ENCODE results near the gene ETV6. TPM values are rescaled to one million over a fixed set of nuclear protein-coding genes. Genes with fewer than 3 reads are reported as not detected.
"Not testable (repeated sequence)": the region's sequence is repeated elsewhere in the genome, so short reads cannot be mapped to it uniquely, and the experiment has no call there.

Gene ETV6
- 10 to 100 TPM; 46.7 to 58.0 (median 57.5) TPM for total RNA-seq

GRCh38 chr12:11649413-11650285 is at the start of gene ETV6:
ETV6 (plus strand) TSS chr12:11649674; CDS start chr12:11650128, 454 bp downstream.
- peak; percentile 58 to 63 for ATAC-seq
- H3K4me1 Mint-ChIP-seq (ENCODE audit: low read depth): peaks cover 35% of the 10 kb centered on the region
- H3K4me3 Mint-ChIP-seq: peak within 1 kb of the TSS; percentile 98

GRCh38 chr12:11600199-11600598 is 49.3 kb upstream of the ETV6 start:
- ATAC-seq (no peak), DNase-seq (no peak)
- H3K4me1 Mint-ChIP-seq (ENCODE audit: low read depth): peaks cover 9% of the 10 kb centered on the region
- H3K9me3 Mint-ChIP-seq: no peaks in the 10 kb centered on the region
- H3K36me3 Mint-ChIP-seq (ENCODE audit: insufficient read depth): no peaks in the 10 kb centered on the region
- no peak overlapping the region for H3K4me3 Mint-ChIP-seq
- no peaks in the 10 kb centered on the region for H3K27me3 Mint-ChIP-seq (ENCODE audit: low read depth)

More at GRCh38 chr12:11649413-11650285, at the start of gene ETV6:
- Mint-ChIP-seq H3K36me3 (ENCODE audit: insufficient read depth) (no peaks in the 10 kb centered on the region), H3K9me3 (no peaks in the 10 kb centered on the region), H3K27me3 (ENCODE audit: low read depth) (no peaks in the 10 kb centered on the region)
- peak; percentile 78 for DNase-seq

- Mint-ChIP-seq H3K4me1 (ENCODE audit: low read depth) (peaks cover 9% of the 10 kb centered on the region), H3K4me3 (no peak overlapping the region), H3K27me3 (ENCODE audit: low read depth) (no peaks in the 10 kb centered on the region), H3K36me3 (ENCODE audit: insufficient read depth) (no peaks in the 10 kb centered on the region), H3K9me3 (no peaks in the 10 kb centered on the region)
- no peak for ATAC-seq
- DNase-seq: no peak
These were observed 47.8 kb upstream of the ETV6 start for GRCh38 chr12:11601647-11602046.

GRCh38 chr12:11607313-11608081 is 42.0 kb upstream of the ETV6 start:
- no peak for DNase-seq
- Mint-ChIP-seq H3K4me3 (no peak overlapping the region), H3K27me3 (ENCODE audit: low read depth) (no peaks in the 10 kb centered on the region), H3K36me3 (ENCODE audit: insufficient read depth) (no peaks in the 10 kb centered on the region), H3K4me1 (ENCODE audit: low read depth) (no peaks in the 10 kb centered on the region), H3K9me3 (no peaks in the 10 kb centered on the region)
- no peak for ATAC-seq

GRCh38 chr12:11609045-11609444 is 40.4 kb upstream of the ETV6 start:
- ATAC-seq (no peak), DNase-seq (no peak)
- Mint-ChIP-seq H3K4me1 (ENCODE audit: low read depth) (no peaks in the 10 kb centered on the region), H3K36me3 (ENCODE audit: insufficient read depth) (no peaks in the 10 kb centered on the region), H3K27me3 (ENCODE audit: low read depth) (no peaks in the 10 kb centered on the region), H3K9me3 (no peaks in the 10 kb centered on the region), H3K4me3 (no peak overlapping the region)

- H3K27me3 Mint-ChIP-seq (ENCODE audit: low read depth): no peaks in the 10 kb centered on the region
- H3K4me3 Mint-ChIP-seq: no peak overlapping the region
- no peaks in the 10 kb centered on the region for H3K36me3 Mint-ChIP-seq (ENCODE audit: insufficient read depth)
- ATAC-seq (no peak), DNase-seq (no peak)
- H3K4me1 Mint-ChIP-seq (ENCODE audit: low read depth): no peaks in the 10 kb centered on the region
- no peaks in the 10 kb centered on the region for H3K9me3 Mint-ChIP-seq
These were observed 34.0 kb upstream of the ETV6 start for GRCh38 chr12:11615481-11615880.

- no peaks in the 10 kb centered on the region for H3K9me3 Mint-ChIP-seq
- H3K36me3 Mint-ChIP-seq (ENCODE audit: insufficient read depth): no peaks in the 10 kb centered on the region
- DNase-seq (no peak), ATAC-seq (no peak)
- peaks cover 1% of the 10 kb centered on the region for H3K4me1 Mint-ChIP-seq (ENCODE audit: low read depth)
- no peak overlapping the region for H3K4me3 Mint-ChIP-seq
- no peaks in the 10 kb centered on the region for H3K27me3 Mint-ChIP-seq (ENCODE audit: low read depth)
These were observed 31.4 kb upstream of the ETV6 start for GRCh38 chr12:11618046-11618445.

GRCh38 chr12:11621797-11622423 is 27.6 kb upstream of the ETV6 start:
- ATAC-seq (peak in 1 of 2 donors; percentile 32), DNase-seq (peak; percentile 9)
- Mint-ChIP-seq H3K4me3 (no peak overlapping the region), H3K4me1 (ENCODE audit: low read depth) (peaks cover 1% of the 10 kb centered on the region), H3K9me3 (no peaks in the 10 kb centered on the region), H3K36me3 (ENCODE audit: insufficient read depth) (no peaks in the 10 kb centered on the region), H3K27me3 (ENCODE audit: low read depth) (peaks cover 2% of the 10 kb centered on the region)

GRCh38 chr12:11622876-11623281 is 26.6 kb upstream of the ETV6 start:
- Mint-ChIP-seq H3K4me3 (no peak overlapping the region), H3K9me3 (no peaks in the 10 kb centered on the region), H3K4me1 (ENCODE audit: low read depth) (peaks cover 1% of the 10 kb centered on the region), H3K27me3 (ENCODE audit: low read depth) (peaks cover 2% of the 10 kb centered on the region), H3K36me3 (ENCODE audit: insufficient read depth) (no peaks in the 10 kb centered on the region)
- ATAC-seq (no peak), DNase-seq (no peak)

GRCh38 chr12:11623382-11623781 is 26.1 kb upstream of the ETV6 start:
- H3K4me1 Mint-ChIP-seq (ENCODE audit: low read depth): peaks cover 1% of the 10 kb centered on the region
- H3K27me3 Mint-ChIP-seq (ENCODE audit: low read depth): peaks cover 2% of the 10 kb centered on the region
- H3K4me3 Mint-ChIP-seq: no peak overlapping the region
- no peaks in the 10 kb centered on the region for H3K9me3 Mint-ChIP-seq
- no peaks in the 10 kb centered on the region for H3K36me3 Mint-ChIP-seq (ENCODE audit: insufficient read depth)
- no peak for ATAC-seq
- DNase-seq: no peak

GRCh38 chr12:11624116-11624515 is 25.4 kb upstream of the ETV6 start:
- ATAC-seq (no peak), DNase-seq (no peak)
- H3K4me3 Mint-ChIP-seq: no peak overlapping the region
- H3K27me3 Mint-ChIP-seq (ENCODE audit: low read depth): peaks cover 2% of the 10 kb centered on the region
- H3K4me1 Mint-ChIP-seq (ENCODE audit: low read depth): peaks cover 1% of the 10 kb centered on the region
- H3K36me3 Mint-ChIP-seq (ENCODE audit: insufficient read depth): no peaks in the 10 kb centered on the region
- H3K9me3 Mint-ChIP-seq: no peaks in the 10 kb centered on the region

- not testable (repeated sequence) for ATAC-seq; H3K27me3 Mint-ChIP-seq (ENCODE audit: low read depth); H3K36me3 Mint-ChIP-seq (ENCODE audit: insufficient read depth); H3K4me3 Mint-ChIP-seq; H3K9me3 Mint-ChIP-seq; H3K4me1 Mint-ChIP-seq (ENCODE audit: low read depth); DNase-seq
These were observed 21.8 kb upstream of the ETV6 start for GRCh38 chr12:11627709-11628108.

- Mint-ChIP-seq H3K9me3 (no peaks in the 10 kb centered on the region), H3K4me1 (ENCODE audit: low read depth) (no peaks in the 10 kb centered on the region), H3K4me3 (no peak overlapping the region), H3K27me3 (ENCODE audit: low read depth) (peaks cover 2% of the 10 kb centered on the region), H3K36me3 (ENCODE audit: insufficient read depth) (no peaks in the 10 kb centered on the region)
- ATAC-seq (no peak), DNase-seq (no peak)
These were observed 21.1 kb upstream of the ETV6 start for GRCh38 chr12:11628353-11628752.

GRCh38 chr12:11630046-11630706 is 19.3 kb upstream of the ETV6 start:
- Mint-ChIP-seq H3K9me3 (no peaks in the 10 kb centered on the region), H3K36me3 (ENCODE audit: insufficient read depth) (no peaks in the 10 kb centered on the region), H3K4me3 (no peak overlapping the region), H3K4me1 (ENCODE audit: low read depth) (no peaks in the 10 kb centered on the region), H3K27me3 (ENCODE audit: low read depth) (peaks cover 2% of the 10 kb centered on the region)
- ATAC-seq: no peak
- no peak for DNase-seq
